SK-N-MC (cell line): ENCODE data around the gene PCMT1.

Experiments used
- DNase-seq: peaks from one replicate; pipeline ENCODE4 v3.0.0-alpha.2; 2011; ENCODE audit warnings: low read depth, low spot score
- H3K27ac ChIP-seq: fragments of 200-600 bp; sonication (generic); 2 replicates; pipeline ENCODE4 v1.5.1; 2016; ENCODE audit warnings: mixed run types
- H3K36me3 ChIP-seq: fragments of 200-600 bp; sonication (generic); 2 replicates; pipeline ENCODE4 v1.6.1; 2017; ENCODE audit warnings: antibody characterized with exemption, low read length, mixed read lengths; ENCODE audit not compliant: insufficient read depth
- H3K4me3 ChIP-seq: fragments of 200-600 bp; sonication (generic); 2 replicates; pipeline ENCODE4 v1.5.1; 2016
- H3K9ac ChIP-seq: fragments of 200-600 bp; sonication (generic); 2 replicates; pipeline ENCODE4 v1.8.0; 2017; ENCODE audit warnings: mixed run types, mixed read lengths; ENCODE audit not compliant: insufficient read length
- H3K9me3 ChIP-seq: fragments of 200-600 bp; sonication (generic); 2 replicates; pipeline ENCODE4 v1.6.1; 2017; ENCODE audit warnings: low read depth, mild to moderate bottlenecking, antibody characterized with exemption, low read length, moderate library complexity, mixed read lengths
- EZH2 ChIP-seq: fragments of 200-600 bp; sonication (generic); IDR thresholded peaks from one replicate; pipeline ENCODE4 v1.6.1; 2017; ENCODE audit warnings: antibody characterized with exemption
- FOXP2 ChIP-seq: optimal IDR thresholded peaks from 2 replicates; pipeline ENCODE3; 2011; ENCODE audit warnings: mild to moderate bottlenecking, moderate library complexity; ENCODE audit not compliant: insufficient read depth; ENCODE audit errors: extremely low read length, control extremely low read depth
- POLR2AphosphoS5 ChIP-seq: IDR thresholded peaks from 2 replicates; pipeline ENCODE4 v1.6.1; 2012; ENCODE audit warnings: mild to moderate bottlenecking, low read depth, low read length, borderline replicate concordance

Gene PCMT1

DNA sequence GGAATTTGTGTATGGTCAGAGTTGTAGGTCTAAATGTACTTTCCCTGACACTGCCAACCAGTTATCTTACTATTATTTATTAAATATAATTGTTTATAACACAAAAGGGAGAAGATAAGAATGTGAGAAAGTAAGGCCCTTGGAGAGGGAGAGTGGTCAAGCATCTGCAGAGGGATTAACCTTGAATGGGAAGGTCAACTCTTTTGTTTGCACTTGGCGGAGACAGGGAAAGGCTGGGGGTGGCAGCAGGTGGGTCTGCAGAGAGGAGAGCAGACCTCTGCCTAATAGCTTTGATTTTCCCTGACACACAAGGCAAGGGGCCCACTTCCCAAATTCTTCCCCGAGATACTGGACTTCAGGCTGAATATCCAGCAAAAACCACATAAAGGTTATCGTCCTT is 110.4 kb downstream of the PCMT1 start:
- H3K4me3 ChIP-seq, result no peak overlapping the region
- no peak overlapping the region for H3K9ac ChIP-seq
- H3K36me3 ChIP-seq, result no peaks in the 10 kb centered on the region
- H3K9me3 ChIP-seq, result no peaks in the 10 kb centered on the region
- no peak overlapping the region for H3K27ac ChIP-seq
- no peak for TF ChIP-seq POLR2AphosphoS5
- no peak for TF ChIP-seq FOXP2
- no peak for TF ChIP-seq EZH2
- no peak for DNase-seq

DNA sequence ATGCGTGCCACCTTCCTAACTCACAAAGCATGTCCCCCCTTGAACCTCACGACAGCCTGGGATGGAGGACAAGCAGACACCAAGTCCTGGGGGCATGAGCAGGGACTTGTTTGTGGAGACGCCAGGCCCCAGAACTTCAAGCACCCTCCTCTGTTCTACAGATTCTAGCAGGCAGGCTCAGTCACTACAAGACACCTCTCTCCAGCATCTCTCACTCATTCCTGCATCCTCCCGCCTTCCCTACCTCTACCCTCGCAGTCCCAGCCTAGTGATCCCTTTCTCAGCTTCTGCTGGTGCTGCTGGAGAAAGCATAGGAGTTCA is 110.9 kb downstream of the PCMT1 start:
- no peak for DNase-seq
- H3K4me3 ChIP-seq, result no peak overlapping the region
- H3K9ac ChIP-seq, result no peak overlapping the region
- H3K36me3 ChIP-seq, result no peaks in the 10 kb centered on the region
- H3K27ac ChIP-seq, result no peak overlapping the region
- no peaks in the 10 kb centered on the region for H3K9me3 ChIP-seq
- no peak for TF ChIP-seq FOXP2
- no peak for TF ChIP-seq EZH2
- no peak for TF ChIP-seq POLR2AphosphoS5
